ENCODE results near the gene CTNND1. TPM values are rescaled to one million over a fixed set of nuclear protein-coding genes. Genes with fewer than 3 reads are reported as not detected.
A peak's percentile ranks its signal among the peaks of the same experiment; 100 is the strongest.
"Not testable (repeated sequence)": the region's sequence is repeated elsewhere in the genome, so short reads cannot be mapped to it uniquely, and the experiment has no call there.

Gene CTNND1, protein sequence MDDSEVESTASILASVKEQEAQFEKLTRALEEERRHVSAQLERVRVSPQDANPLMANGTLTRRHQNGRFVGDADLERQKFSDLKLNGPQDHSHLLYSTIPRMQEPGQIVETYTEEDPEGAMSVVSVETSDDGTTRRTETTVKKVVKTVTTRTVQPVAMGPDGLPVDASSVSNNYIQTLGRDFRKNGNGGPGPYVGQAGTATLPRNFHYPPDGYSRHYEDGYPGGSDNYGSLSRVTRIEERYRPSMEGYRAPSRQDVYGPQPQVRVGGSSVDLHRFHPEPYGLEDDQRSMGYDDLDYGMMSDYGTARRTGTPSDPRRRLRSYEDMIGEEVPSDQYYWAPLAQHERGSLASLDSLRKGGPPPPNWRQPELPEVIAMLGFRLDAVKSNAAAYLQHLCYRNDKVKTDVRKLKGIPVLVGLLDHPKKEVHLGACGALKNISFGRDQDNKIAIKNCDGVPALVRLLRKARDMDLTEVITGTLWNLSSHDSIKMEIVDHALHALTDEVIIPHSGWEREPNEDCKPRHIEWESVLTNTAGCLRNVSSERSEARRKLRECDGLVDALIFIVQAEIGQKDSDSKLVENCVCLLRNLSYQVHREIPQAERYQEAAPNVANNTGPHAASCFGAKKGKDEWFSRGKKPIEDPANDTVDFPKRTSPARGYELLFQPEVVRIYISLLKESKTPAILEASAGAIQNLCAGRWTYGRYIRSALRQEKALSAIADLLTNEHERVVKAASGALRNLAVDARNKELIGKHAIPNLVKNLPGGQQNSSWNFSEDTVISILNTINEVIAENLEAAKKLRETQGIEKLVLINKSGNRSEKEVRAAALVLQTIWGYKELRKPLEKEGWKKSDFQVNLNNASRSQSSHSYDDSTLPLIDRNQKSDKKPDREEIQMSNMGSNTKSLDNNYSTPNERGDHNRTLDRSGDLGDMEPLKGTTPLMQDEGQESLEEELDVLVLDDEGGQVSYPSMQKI
- total RNA-seq: 58.9 TPM
- long read RNA-seq, full-length matches to known transcripts: 13 of 25 reads
- long read RNA-seq, partial matches to known transcripts: 3 of 25 reads
- long read RNA-seq, other reads (novel, unspliced or antisense): 9 of 25 reads

DNA sequence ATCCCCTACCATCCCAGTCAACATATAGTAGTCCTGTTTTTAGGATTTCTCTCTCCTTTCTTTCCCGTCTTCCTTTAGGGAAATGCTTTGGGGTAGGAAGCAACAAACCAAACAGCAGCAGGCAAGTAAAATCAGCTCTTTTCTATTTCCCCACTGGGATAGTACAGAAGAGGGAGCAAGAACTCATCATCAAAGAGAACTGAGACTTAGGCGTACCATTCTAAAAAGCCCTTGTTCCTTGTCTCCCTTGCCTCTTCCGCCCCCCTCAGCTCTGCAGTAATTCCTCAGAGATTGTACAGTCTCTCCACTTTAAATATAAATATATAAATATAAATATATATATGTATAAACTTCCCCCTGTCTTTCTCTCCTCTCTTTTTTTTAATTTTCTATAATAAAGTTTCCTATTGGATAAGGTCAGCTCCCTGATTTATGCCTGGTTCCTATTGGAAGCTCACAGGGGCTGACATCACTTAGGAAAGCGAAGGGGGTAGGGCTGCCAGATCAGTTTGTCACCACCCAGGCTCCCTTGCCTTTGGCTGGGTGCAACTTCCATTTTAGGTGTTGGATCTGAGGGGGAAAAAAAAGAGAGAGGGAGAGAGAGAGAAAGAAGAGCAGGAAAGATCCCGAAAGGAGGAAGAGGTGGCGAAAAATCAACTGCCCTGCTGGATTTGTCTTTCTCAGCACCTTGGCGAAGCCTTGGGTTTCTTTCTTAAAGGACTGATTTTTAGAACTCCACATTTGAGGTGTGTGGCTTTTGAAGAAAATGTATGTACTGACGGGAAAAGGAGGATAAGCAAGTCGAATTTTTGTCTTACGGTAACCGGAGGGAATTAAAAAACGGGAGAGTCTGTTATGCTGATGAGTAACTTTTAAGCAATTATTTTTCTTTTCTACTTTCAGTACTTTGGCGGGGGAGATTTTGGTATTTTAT, at the start of gene CTNND1:
CTNND1 (plus strand) TSS at position 502 of the 934 bp plus-strand sequence. CDS start 29,677 bp downstream, outside the sequence.
- H3K4me3 ChIP-seq: peak within 1 kb of the TSS; percentile 80
- H3K4me1 ChIP-seq: peaks cover 38% of the 10 kb centered on the region
- intact Hi-C loops (cut with micrococcal nuclease): loop anchor here (5.0 kb wide), 1 partner anchor 36 kb away; no protein-coding TSS in a partner anchor
- peak within 1 kb of the TSS; percentile 94 for H3K27ac ChIP-seq (replicated peaks)
- no peaks in the 10 kb centered on the region for H3K27me3 ChIP-seq (ENCODE audit: low read depth)
- TF ChIP-seq, protein P1, sequence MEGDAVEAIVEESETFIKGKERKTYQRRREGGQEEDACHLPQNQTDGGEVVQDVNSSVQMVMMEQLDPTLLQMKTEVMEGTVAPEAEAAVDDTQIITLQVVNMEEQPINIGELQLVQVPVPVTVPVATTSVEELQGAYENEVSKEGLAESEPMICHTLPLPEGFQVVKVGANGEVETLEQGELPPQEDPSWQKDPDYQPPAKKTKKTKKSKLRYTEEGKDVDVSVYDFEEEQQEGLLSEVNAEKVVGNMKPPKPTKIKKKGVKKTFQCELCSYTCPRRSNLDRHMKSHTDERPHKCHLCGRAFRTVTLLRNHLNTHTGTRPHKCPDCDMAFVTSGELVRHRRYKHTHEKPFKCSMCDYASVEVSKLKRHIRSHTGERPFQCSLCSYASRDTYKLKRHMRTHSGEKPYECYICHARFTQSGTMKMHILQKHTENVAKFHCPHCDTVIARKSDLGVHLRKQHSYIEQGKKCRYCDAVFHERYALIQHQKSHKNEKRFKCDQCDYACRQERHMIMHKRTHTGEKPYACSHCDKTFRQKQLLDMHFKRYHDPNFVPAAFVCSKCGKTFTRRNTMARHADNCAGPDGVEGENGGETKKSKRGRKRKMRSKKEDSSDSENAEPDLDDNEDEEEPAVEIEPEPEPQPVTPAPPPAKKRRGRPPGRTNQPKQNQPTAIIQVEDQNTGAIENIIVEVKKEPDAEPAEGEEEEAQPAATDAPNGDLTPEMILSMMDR (IDR thresholded peaks at IDR 0.05; ENCODE audit: borderline replicate concordance): no peak
- H3K9me3 ChIP-seq (replicated peaks): no peaks in the 10 kb centered on the region
- peak; percentile 84 for DNase-seq
- no peaks in the 10 kb centered on the region for H3K36me3 ChIP-seq

DNA sequence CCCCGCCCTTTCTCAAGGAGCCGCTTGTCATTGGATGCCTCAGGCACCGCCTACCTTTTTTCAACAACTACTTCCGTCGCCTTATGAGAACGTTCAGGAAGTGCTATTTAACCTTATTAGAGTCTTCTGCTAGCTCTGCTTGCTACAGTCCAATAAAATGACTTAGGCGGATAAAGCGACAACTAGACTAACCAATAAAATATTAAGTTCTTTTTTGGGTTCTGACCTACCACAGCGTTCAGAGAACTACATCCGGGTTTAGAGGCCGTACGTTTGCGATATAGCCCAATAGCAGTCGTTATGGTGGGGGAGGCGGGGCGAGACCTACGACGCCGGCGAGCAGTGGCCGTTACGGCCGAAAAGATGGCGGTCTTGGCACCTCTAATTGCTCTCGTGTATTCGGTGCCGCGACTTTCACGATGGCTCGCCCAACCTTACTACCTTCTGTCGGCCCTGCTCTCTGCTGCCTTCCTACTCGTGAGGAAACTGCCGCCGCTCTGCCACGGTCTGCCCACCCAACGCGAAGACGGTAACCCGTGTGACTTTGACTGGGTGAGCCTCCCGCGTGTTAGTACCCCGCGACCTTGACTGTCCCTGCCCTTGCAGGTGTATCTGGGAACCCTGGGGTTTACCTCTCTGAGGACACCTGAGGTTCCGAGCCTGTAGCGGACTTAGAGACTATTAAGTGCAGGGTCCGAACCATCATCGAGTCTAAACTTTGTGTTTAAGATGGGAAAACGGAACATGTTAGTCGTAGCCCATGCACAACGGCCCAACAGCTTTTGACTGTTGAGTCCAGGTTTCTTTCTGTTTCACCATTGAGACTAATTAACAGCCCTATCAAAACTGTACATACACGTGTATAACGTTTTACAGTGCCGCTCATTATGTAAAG, 49.1 kb upstream of the CTNND1 start, which contains the start of gene TMX2:
TMX2 (plus strand) TSS at position 338 of the 895 bp plus-strand sequence; CDS start at position 364, 26 bp downstream.
- H3K27me3 ChIP-seq (ENCODE audit: low read depth): no peaks in the 10 kb centered on the region
- DNase-seq: peak; percentile 92
- intact Hi-C loops (cut with micrococcal nuclease): no loop called here
- no peaks in the 10 kb centered on the region for H3K36me3 ChIP-seq
- H3K4me3 ChIP-seq: peak within 1 kb of the TSS; percentile 87
- peaks cover 56% of the 10 kb centered on the region for H3K4me1 ChIP-seq
- H3K27ac ChIP-seq (replicated peaks): peak within 1 kb of the TSS; percentile 92
- H3K9me3 ChIP-seq (replicated peaks): no peaks in the 10 kb centered on the region
- TF ChIP-seq, protein P1 (IDR thresholded peaks at IDR 0.05; ENCODE audit: borderline replicate concordance): no peak

DNA sequence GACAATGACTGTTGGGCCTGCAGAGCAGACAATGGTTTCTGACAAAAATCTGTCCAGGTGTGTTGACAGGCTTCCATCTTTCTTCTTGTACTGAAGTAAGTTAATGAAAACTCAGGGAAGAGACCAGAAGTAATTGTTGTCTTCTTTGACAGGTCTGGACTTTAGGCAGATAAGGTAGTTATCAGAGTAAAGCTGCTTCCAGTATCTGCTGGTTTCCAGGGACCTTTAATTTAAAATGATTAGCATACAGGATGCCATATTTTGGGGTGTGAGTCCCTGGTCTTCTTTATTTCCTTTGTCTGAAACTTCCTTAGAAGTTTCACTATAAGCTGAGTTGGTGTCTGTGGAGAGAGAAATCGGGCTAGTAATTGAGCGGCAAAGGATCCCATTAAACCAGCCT, 47.8 kb upstream of the CTNND1 start:
- peaks cover 8% of the 10 kb centered on the region for H3K36me3 ChIP-seq
- H3K27ac ChIP-seq (replicated peaks): no peak overlapping the region
- peaks cover 56% of the 10 kb centered on the region for H3K4me1 ChIP-seq
- H3K4me3 ChIP-seq: peak overlapping the region; percentile 87
- DNase-seq: no peak
- H3K9me3 ChIP-seq (replicated peaks): no peaks in the 10 kb centered on the region
- intact Hi-C loops (cut with micrococcal nuclease): no loop called here
- H3K27me3 ChIP-seq (ENCODE audit: low read depth): no peaks in the 10 kb centered on the region
- TF ChIP-seq, protein P1 (IDR thresholded peaks at IDR 0.05; ENCODE audit: borderline replicate concordance): no peak

DNA sequence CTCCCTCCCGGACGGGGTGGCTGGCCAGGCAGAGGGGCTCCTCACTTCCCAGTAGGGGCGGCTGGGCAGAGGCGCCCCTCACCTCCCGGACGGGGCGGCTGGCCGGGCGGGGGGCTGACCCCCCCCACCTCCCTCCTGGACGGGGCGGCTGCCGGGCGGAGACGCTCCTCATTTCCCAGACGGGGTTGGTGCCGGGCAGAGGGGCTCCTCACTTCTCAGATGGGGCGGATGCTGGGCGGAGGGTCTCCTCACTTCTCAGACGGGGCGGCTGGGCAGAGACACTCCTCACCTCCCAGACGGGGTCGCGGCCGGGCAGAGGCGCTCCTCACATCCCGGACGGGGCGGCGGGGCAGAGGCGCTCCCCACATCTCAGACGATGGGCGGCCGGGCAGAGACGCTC, 44.9 kb upstream of the CTNND1 start:
- Histone ChIP-seq H3K36me3 (peaks cover 21% of the 10 kb centered on the region), H3K4me1 (peaks cover 35% of the 10 kb centered on the region)
- intact Hi-C loops (cut with micrococcal nuclease); H3K4me3 ChIP-seq; H3K27me3 ChIP-seq (ENCODE audit: low read depth); DNase-seq; H3K9me3 ChIP-seq (replicated peaks); H3K27ac ChIP-seq (replicated peaks): not testable (repeated sequence)

DNA sequence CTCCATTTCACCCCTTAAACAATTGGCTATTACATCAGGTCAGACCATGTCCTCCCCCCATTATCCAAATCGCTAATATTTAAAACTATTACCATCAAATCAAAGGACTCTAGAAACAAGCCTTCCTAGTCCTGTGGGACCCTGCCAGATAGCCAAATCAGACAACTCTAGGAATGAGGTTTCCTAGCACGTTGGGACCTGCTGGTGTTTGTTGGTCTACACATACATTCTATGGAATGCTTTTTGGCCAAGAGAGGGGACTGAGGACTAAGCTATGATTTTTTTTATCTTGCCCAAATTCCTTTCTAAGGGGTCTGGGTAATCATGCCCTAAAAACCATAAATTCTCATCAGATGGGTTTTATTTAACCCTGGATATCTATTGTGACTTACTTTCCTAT, 34.4 kb upstream of the CTNND1 start:
- peaks cover 26% of the 10 kb centered on the region for H3K4me1 ChIP-seq
- intact Hi-C loops (cut with micrococcal nuclease): no loop called here
- H3K36me3 ChIP-seq: peaks cover 3% of the 10 kb centered on the region
- H3K27ac ChIP-seq (replicated peaks): no peak overlapping the region
- TF ChIP-seq, protein P1 (IDR thresholded peaks at IDR 0.05; ENCODE audit: borderline replicate concordance): no peak
- no peak for DNase-seq
- no peaks in the 10 kb centered on the region for H3K27me3 ChIP-seq (ENCODE audit: low read depth)
- H3K9me3 ChIP-seq (replicated peaks): no peaks in the 10 kb centered on the region
- H3K4me3 ChIP-seq: no peak overlapping the region
